Activated naive CD8-positive, alpha-beta T cell (primary cell): ENCODE data around the gene COL18A1.
"Not testable (repeated sequence)": the region's sequence is repeated elsewhere in the genome, so short reads cannot be mapped to it uniquely, and the experiment has no call there.

Experiments used
- H3K27ac Mint-ChIP-seq: one replicate; pipeline ENCODE4 v1.8.0; 2021; ENCODE audit warnings: mixed read lengths
- H3K27me3 Mint-ChIP-seq: one replicate; pipeline ENCODE4 v1.8.0; 2021; ENCODE audit warnings: mixed read lengths
- H3K36me3 Mint-ChIP-seq: one replicate; pipeline ENCODE4 v1.8.0; 2021; ENCODE audit warnings: mixed read lengths
- H3K4me1 Mint-ChIP-seq: one replicate; pipeline ENCODE4 v1.8.0; 2021; ENCODE audit warnings: low read depth, mixed read lengths
- H3K4me3 Mint-ChIP-seq: one replicate; pipeline ENCODE4 v1.8.0; 2021; ENCODE audit warnings: mild to moderate bottlenecking, mixed read lengths
- H3K9me3 Mint-ChIP-seq: one replicate; pipeline ENCODE4 v1.8.0; 2021; ENCODE audit warnings: low read depth, mixed read lengths

Gene COL18A1

DNA sequence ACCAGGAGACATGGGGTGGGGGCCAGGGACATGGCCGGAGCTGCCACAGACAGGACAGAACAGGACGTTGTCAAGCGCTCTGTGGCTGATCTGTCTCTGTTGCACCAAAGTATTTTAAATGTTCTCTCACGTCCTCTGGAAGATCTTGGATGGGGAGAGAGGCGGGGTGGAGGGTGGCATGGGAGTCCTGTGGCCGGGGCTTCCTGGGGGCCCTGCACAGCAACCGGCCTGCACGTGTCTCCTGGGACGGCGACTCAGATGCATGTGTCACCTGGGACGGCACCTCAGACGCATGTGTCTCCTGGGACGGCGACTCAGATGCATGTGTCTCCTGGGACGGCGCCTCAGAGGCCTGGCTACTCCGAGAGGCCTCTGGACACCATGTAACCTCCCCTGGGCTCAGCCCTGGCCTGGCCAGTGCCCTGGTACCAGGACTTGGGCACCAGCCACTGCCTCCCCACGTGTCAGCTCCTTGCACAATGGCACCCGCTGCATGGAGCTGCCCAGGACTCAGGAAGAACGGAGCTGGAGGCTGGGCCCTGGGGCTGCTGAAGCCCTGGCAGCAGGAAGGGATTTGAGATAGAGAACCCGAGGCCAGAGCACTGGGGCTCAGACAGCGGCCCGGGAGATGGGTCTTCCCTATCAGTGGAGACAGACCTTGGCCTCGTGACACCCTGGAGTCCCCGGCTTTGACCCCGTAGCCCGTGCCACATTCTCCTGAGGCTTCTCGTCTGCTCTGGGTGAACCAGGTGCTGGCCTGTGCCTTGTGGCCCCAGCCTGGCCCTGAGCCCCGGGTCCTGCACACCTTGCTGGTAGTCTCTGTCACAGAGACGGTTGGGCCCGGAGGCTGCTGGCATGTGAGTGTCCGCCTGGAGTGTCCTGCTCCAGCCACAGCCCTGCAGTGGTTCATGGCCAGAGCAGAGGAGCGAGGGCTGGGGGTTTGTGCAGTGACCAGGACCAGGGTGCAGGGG, 152.0 kb downstream of the COL18A1 start:
- no peaks in the 10 kb centered on the region for H3K27me3 Mint-ChIP-seq
- peaks cover 10% of the 10 kb centered on the region for H3K4me1 Mint-ChIP-seq
- H3K9me3 Mint-ChIP-seq, result no peaks in the 10 kb centered on the region
- H3K4me3 Mint-ChIP-seq, result no peak overlapping the region
- H3K27ac Mint-ChIP-seq, result no peak overlapping the region
- no peaks in the 10 kb centered on the region for H3K36me3 Mint-ChIP-seq

- peaks cover under 1% of the 10 kb centered on the region for H3K9me3 Mint-ChIP-seq
- no peak overlapping the region for H3K4me3 Mint-ChIP-seq
- H3K4me1 Mint-ChIP-seq, result peaks cover 7% of the 10 kb centered on the region
Observed at GRCh38 chr21:45557616-45558043, 152.7 kb downstream of the COL18A1 start.

GRCh38 chr21:45558044-45558721, 153.2 kb downstream of the COL18A1 start:
- Mint-ChIP-seq H3K4me1 (peaks cover 6% of the 10 kb centered on the region), H3K9me3 (peaks cover 4% of the 10 kb centered on the region), H3K27ac (no peak overlapping the region), H3K4me3 (no peak overlapping the region), H3K36me3 (no peaks in the 10 kb centered on the region), H3K27me3 (peaks cover 2% of the 10 kb centered on the region)

More at GRCh38 chr21:45557616-45558043, 152.7 kb downstream of the COL18A1 start:
- Mint-ChIP-seq H3K27me3 (no peaks in the 10 kb centered on the region), H3K27ac (no peak overlapping the region), H3K36me3 (no peaks in the 10 kb centered on the region)

- no peaks in the 10 kb centered on the region for H3K36me3 Mint-ChIP-seq
- no peak overlapping the region for H3K27ac Mint-ChIP-seq
- peaks cover 4% of the 10 kb centered on the region for H3K4me1 Mint-ChIP-seq
- peaks cover 4% of the 10 kb centered on the region for H3K27me3 Mint-ChIP-seq
- no peak overlapping the region for H3K4me3 Mint-ChIP-seq
- peaks cover 4% of the 10 kb centered on the region for H3K9me3 Mint-ChIP-seq
Observed at GRCh38 chr21:45559216-45560105, 154.5 kb downstream of the COL18A1 start.

DNA sequence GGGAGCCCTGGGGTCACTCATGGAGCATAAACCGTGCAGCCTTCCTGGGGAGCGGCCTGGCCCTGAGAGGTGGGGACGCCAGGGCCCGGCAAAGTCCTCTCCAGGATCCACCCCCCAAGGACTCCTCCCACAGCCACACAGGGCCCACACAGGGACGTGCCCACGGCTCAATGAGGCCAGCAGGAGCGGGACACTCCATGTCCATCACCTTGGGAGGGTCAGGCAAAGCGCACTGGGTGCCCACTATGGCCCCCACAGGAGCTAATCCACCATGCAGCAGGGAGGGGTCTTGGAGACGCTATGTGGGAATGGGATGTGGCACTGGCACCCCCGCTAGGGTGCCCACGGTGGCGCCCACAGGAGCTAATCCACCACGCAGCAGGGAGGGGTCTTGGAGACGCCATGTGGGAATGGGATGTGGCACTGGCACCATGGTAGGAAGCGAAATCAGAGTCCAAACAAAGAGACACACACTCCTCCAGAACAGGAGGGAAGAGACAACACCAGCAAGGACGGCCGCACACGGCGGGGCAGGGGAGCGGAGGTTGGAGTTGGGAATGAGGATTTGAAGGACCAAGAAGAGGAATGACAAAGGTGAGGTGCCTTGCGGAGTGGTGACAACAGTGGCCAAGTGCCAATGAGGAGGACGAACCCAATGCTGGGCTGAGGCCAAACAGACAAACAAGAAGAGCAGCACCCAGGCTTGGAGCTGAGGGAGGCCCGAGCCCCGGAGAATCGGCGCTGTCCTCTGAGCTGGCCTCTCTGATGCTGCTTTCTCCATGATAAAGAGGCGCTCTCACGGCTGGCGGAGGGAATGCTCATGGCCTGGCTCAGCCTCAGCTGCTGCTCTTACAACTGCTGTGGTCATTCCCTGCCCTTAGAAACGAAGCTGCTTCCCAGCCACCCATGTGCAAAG, 155.4 kb downstream of the COL18A1 start:
- no peak overlapping the region for H3K4me3 Mint-ChIP-seq
- H3K27me3 Mint-ChIP-seq, result peaks cover 4% of the 10 kb centered on the region
- no peaks in the 10 kb centered on the region for H3K36me3 Mint-ChIP-seq
- H3K4me1 Mint-ChIP-seq, result no peaks in the 10 kb centered on the region
- H3K9me3 Mint-ChIP-seq, result peaks cover 4% of the 10 kb centered on the region
- no peak overlapping the region for H3K27ac Mint-ChIP-seq

DNA sequence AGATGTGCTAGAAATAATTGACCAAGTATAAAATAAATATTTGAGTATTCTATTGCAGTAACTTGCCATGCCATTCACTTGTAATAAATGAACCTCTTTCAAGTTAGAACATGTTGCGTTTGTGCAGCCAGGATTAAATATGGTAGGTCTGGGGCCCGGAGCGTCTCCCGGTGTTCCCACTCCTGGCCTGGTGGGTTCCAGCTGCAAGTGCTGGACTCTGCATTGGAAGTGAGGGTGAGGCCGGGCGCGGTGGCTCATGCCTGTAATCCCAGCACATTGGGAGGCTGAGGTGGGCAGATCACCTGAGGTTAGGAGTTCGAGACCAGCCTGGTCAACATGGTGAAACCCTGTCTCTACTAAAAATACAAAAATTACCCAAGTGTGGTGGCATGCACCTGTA, 156.3 kb downstream of the COL18A1 start:
- not testable (repeated sequence) for H3K4me1 Mint-ChIP-seq, H3K27me3 Mint-ChIP-seq, H3K9me3 Mint-ChIP-seq, H3K36me3 Mint-ChIP-seq, H3K4me3 Mint-ChIP-seq, H3K27ac Mint-ChIP-seq

- Mint-ChIP-seq H3K4me3 (no peak overlapping the region), H3K4me1 (no peaks in the 10 kb centered on the region), H3K36me3 (no peaks in the 10 kb centered on the region), H3K27me3 (peaks cover 4% of the 10 kb centered on the region), H3K27ac (no peak overlapping the region), H3K9me3 (peaks cover 4% of the 10 kb centered on the region)
Observed at GRCh38 chr21:45562402-45562801, 157.4 kb downstream of the COL18A1 start.

DNA sequence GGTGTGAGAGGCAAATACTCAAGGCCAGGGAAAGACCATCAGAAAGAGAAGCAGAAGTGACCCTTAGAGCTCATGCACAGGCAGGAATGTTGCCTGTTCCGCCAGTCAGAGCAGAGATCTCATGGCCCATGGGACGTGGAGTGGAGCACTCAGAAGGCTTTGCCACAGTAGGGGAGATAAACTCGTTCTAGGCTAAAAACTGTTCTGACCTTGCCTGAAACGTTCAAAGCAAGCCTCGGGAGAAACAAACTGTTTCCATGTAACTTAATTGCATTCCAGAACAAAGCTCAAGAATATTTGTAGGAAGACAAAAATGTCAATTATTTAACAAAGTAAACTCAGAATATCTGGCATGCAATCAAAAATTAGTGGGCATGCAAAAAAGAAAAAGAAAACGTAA, 158.0 kb downstream of the COL18A1 start:
- no peak overlapping the region for H3K4me3 Mint-ChIP-seq
- H3K4me1 Mint-ChIP-seq, result no peaks in the 10 kb centered on the region
- peaks cover 4% of the 10 kb centered on the region for H3K27me3 Mint-ChIP-seq
- H3K9me3 Mint-ChIP-seq, result peaks cover 4% of the 10 kb centered on the region
- H3K27ac Mint-ChIP-seq, result no peak overlapping the region
- H3K36me3 Mint-ChIP-seq, result no peaks in the 10 kb centered on the region
